GM21423 (cell line): ENCODE measurements around the gene AHNAK.
"Not testable (repeated sequence)": the region's sequence is repeated elsewhere in the genome, so short reads cannot be mapped to it uniquely, and the experiment has no call there.

Experiments
- ATAC-seq: cut with Tn5 transposase; IDR thresholded peaks from one replicate; pipeline ENCODE4 v1.9.1; 2021; ENCODE audit warnings: mild to moderate bottlenecking, moderate library complexity; ENCODE audit not compliant: unreplicated experiment

Gene AHNAK

GRCh38 chr11:62552485-62553079 is 6.0 kb upstream of the AHNAK start:
- ATAC-seq, result no peak

- not testable (repeated sequence) for ATAC-seq
These were observed 3.9 kb upstream of the AHNAK start for GRCh38 chr11:62550478-62550877.

- ATAC-seq, result no peak
These were observed 2.1 kb upstream of the AHNAK start for GRCh38 chr11:62548545-62549335.

DNA sequence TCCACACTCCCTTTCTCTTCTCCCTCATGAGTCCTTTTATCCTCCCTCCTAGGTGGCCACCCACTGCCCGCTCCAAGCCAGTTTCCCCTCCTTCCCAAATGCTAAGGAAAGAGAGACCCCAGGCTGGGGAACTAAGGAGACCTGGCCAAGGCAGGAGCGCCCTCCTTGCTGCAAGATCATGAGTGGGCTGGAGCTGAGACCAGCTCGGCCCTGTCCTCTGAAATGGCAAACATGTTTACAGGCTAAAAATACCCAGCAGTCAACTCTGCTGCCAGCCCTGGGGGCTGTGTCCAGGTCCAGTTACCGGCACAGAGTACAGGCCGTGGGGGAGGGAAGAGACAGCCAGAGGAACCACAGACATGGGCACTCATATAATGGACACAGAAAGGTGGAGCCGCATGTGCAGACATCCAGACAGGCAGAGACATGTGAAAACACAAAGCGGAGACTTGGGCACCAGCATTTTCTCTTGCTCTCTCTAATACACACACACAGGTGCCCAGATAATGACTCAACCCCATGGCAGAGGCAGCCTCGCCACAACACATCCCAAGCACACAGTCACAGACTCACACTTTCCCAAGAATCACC is 1.2 kb upstream of the AHNAK start:
- no peak for ATAC-seq

- ATAC-seq, result no peak
These were observed 471 bp upstream of the AHNAK start for GRCh38 chr11:62546929-62547625.

- ATAC-seq, result no peak
These were observed 966 bp downstream of the AHNAK start for GRCh38 chr11:62545437-62546243.

DNA sequence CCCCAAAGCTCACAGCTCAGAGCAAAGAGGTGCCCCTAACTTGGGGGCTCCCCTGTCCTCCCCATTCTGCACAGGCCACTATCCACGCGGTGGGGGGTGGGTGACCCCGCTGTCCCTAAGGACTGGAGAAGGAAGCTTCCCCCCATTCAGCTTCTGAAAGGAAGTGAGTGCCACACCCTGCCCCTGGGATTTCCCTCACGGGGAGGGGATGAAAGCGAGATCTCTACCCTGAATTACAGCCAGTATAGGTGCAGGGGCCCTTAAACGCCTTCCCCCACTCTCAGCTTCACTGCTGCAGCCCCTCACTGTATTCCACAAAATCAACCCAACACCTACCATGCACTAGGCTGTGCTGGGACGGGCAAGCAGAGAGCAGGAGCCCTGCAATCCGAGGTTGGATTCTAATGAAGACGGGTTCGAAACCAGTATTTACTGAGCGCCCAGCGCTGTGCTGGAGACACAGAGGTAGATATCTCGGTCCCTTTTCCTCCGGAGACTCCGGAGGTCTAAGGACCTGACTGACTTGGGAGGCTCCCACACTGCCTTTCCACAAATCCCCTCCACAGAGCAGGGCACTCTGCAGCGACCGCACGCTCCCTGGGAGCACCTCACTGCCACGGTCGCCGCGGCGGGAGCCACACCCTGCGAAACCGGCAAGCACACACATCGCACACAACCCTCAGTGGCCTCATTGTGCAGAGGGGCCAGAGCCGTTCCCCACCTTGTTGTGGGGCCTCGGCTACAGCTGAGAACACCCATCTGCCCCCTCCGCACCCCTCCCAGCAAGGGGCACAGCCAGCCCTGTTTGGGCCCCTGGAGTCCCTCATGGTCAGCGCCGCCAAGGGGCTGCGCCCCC is 1.8 kb downstream of the AHNAK start:
- ATAC-seq, result no peak

GRCh38 chr11:62543680-62544444 is 2.7 kb downstream of the AHNAK start:
- ATAC-seq, result no peak

- ATAC-seq, result peak; percentile 24
These were observed 3.6 kb downstream of the AHNAK start for GRCh38 chr11:62542750-62543567.

DNA sequence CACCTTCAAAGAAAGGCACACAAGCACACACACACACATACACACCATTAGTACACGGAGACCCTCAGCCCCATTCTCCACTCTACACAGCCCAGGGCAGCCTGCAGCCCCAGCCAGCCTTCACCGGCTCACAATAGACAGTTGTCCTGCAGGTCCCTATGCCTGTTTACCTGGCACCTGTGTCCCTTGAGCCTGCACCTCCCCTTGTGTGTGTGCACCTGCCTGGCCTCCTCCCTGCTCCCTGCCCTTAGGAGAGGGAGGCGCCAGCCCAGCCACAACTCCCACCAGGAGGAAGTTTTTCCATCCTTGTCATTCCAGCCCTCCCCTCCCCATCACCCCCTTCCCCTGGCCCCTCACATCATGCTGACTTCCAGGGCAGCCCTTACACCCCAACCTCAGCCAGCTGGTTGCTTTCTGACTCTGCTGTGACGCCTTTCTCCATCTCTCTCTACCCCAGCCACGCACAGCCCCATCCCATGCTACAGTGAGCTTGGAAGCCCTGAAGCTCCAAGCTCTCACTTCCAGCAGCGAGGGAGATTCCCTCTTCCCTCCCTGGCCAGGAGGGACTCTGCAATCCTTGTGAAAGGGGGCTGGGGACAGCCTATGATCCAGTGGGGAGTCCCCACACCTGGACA is 4.4 kb downstream of the AHNAK start:
- no peak for ATAC-seq

GRCh38 chr11:62540804-62541701 is 5.6 kb downstream of the AHNAK start:
- ATAC-seq, result peak; percentile 42

DNA sequence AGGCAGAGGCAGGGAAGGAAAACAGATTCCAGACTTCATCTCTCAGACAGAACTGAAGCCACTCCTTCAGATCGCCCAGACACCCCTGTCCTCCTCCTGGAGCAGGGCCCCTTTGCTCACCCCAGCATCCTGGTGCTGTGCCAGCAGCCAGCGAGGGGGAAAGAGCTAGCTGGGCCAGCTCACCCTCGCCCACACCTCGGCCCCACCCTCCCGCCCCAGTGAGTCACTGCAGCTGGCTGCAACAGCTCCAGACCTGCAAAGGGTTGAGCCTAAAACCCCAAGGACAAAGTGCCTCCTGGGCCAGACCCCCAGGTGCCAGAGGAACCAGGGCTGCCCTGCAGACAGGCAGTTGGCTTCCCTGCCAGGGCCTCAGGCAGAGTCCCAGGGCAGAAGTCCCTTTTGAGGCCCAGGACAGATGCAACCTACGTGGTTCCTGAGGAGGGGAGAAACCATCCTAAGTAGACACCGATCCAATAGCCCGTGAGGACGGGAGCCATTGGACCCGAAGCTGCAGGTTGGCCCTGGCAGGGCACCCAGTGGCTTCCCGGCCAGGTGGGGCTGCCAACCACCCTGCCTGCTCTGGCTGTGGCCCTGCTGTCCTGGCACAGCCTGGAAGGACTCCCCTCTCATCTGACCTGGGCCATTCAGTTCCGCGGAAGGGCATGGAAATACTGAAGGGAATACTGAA is 7.2 kb downstream of the AHNAK start:
- no peak for ATAC-seq

- ATAC-seq, result no peak
These were observed 8.0 kb downstream of the AHNAK start for GRCh38 chr11:62538470-62539237.

- no peak for ATAC-seq
These were observed 10.2 kb downstream of the AHNAK start for GRCh38 chr11:62536301-62536957.

DNA sequence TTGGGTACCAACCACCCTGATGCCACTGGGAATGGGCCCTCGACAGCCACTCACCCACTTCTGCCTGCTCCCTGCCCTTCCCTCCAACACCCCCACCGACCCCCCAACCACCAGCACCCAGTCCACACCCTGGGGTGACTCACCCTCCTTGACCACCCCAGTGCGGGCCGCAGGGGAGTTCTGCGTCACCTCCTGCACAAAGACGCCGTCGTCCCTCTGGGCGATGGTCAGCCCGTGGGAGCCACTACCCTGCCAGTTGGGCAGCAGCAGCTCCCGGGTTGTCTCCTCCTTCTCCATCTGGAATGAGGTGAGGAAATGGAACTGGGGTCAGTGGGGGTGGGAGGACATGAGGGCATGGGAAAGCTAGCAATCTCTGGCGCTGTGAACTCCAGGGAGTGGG is 10.8 kb downstream of the AHNAK start:
- no peak for ATAC-seq
